Measurements from ENCODE around the gene C18orf32. TPM values are rescaled to one million over a fixed set of nuclear protein-coding genes. Genes with fewer than 3 reads are reported as not detected.

The C18orf32 gene
- total RNA-seq, 1 experiment from 2014 or later = 24.4 TPM

- Histone ChIP-seq H3K79me2 (ENCODE audit: insufficient read depth, low read length) (no peaks in the 10 kb centered on the region), H4K91ac (ENCODE audit: insufficient read length, low read depth, low read length) (no peak overlapping the region), H2BK20ac (ENCODE audit: low read depth, low read length, poor library complexity, severe bottlenecking) (no peak overlapping the region), H3K56ac (ENCODE audit: insufficient read length, low read depth, low read length) (no peak overlapping the region), H2BK15ac (ENCODE audit: low read depth, low read length) (no peak overlapping the region), H4K5ac (ENCODE audit: insufficient read length, low read depth, low read length) (no peak overlapping the region), H2AK5ac (ENCODE audit: insufficient read length, low read length) (no peak overlapping the region), H3T11ph (ENCODE audit: low read length) (no peak overlapping the region), H3K4ac (ENCODE audit: low read depth, low read length) (no peak overlapping the region), H2BK5ac (ENCODE audit: insufficient read length, low read length) (no peak overlapping the region), H2BK120ac (ENCODE audit: low read depth, low read length, poor library complexity, severe bottlenecking) (no peak overlapping the region), H3K27me3 (ENCODE audit: insufficient read depth, low read length) (no peaks in the 10 kb centered on the region), H3K9ac (ENCODE audit: extremely low read depth, insufficient read length, low read length) (no peak overlapping the region), H3K14ac (ENCODE audit: insufficient read depth, low read length) (no peak overlapping the region), H3K4me1 (ENCODE audit: insufficient read depth, low read length) (peaks cover 3% of the 10 kb centered on the region; the same call in 1 of the 2 replicates), H3K9me3 (ENCODE audit: control insufficient read depth, low read depth, low read length) (no peaks in the 10 kb centered on the region), H3K23me2 (ENCODE audit: insufficient read length, low read depth, low read length, poor library complexity, severe bottlenecking) (no peaks in the 10 kb centered on the region), H3K79me1 (ENCODE audit: insufficient read depth, low read depth, low read length, poor library complexity, severe bottlenecking) (no peaks in the 10 kb centered on the region), H3K18ac (ENCODE audit: insufficient read length, low read depth, low read length) (no peak overlapping the region), H3K4me2 (ENCODE audit: insufficient read depth, insufficient read length, low read length) (no peak overlapping the region), H2AFZ (ENCODE audit: low read length) (no peak overlapping the region), H2BK12ac (ENCODE audit: insufficient read length, low read depth, low read length) (no peak overlapping the region), H4K20me1 (ENCODE audit: control insufficient read depth, insufficient read depth, insufficient read length) (no peaks in the 10 kb centered on the region), H4K8ac (replicated peaks; ENCODE audit: insufficient read length, low read depth, low read length) (no peak overlapping the region), H3K23ac (ENCODE audit: insufficient read length, low read depth, low read length) (no peak overlapping the region), H3K27ac (ENCODE audit: insufficient read length, low read depth, low read length) (no peak overlapping the region)
- no peak for TF ChIP-seq CTCF (conservative IDR thresholded peaks at IDR 0.05)
- DNase-seq = no peak
- no peak overlapping the region for H3K4me3 Mint-ChIP-seq
- H3K27me3 Mint-ChIP-seq (ENCODE audit: low read depth) = no peaks in the 10 kb centered on the region
- H3K4me1 Mint-ChIP-seq = peaks cover 30 to 36% of the 10 kb centered on the region in 2 experiments
- H3K9me3 Mint-ChIP-seq = peaks cover under 1 to 1% of the 10 kb centered on the region in 2 experiments; a peak in 3 of 5 replicates
- WGBS (ENCODE audit: extremely low coverage, insufficient read length, low lambda C conversion rate) = no CpG with 5 or more reads among the region's 2 CpGs
- H3K27ac Mint-ChIP-seq = no peak overlapping the region
- H3K36me3 Mint-ChIP-seq (ENCODE audit: insufficient read depth in 1 of 3, low read depth in 3 of 3) = peaks cover 0 to 2% (median 1%) of the 10 kb centered on the region in 3 experiments; a peak in 4 of 7 replicates
Observed at GRCh38 chr18:49524951-49525350, 37.9 kb upstream of the C18orf32 start.

Measured in H9 (cell line).